ENCODE results near the gene IL1RAPL2. TPM values are rescaled to one million over a fixed set of nuclear protein-coding genes. Genes with fewer than 3 reads are reported as not detected.

IL1RAPL2 gene
- total RNA-seq, 4 donors from 2014 or later, result not detected

GRCh38 chrX:105241056-105241455, 675.1 kb downstream of the IL1RAPL2 start:
- 80 to 88% methylated on average over 2 of the region's 2 CpGs for WGBS, 2 donors
- H3K4me3 ChIP-seq (replicated peaks in 1 of 3), result no peak overlapping the region
- no peaks in the 10 kb centered on the region for H3K9me3 ChIP-seq
- no peaks in the 10 kb centered on the region for H3K36me3 ChIP-seq
- H3K27me3 ChIP-seq, result no peaks in the 10 kb centered on the region
- intact Hi-C loops (cut with DNase I), result no loop called here
- no peak overlapping the region for H3K27ac ChIP-seq
- TF ChIP-seq POLR2A (IDR thresholded peaks at IDR 0.05) (no peak), CTCF (IDR thresholded peaks at IDR 0.05) (no peak)
- no peak for DNase-seq
- no peaks in the 10 kb centered on the region for H3K4me1 ChIP-seq

- Histone ChIP-seq H3K27me3 (no peaks in the 10 kb centered on the region), H3K27ac (no peak overlapping the region), H3K4me3 (replicated peaks in 1 of 3) (no peak overlapping the region), H3K9me3 (no peaks in the 10 kb centered on the region), H3K4me1 (no peaks in the 10 kb centered on the region), H3K36me3 (no peaks in the 10 kb centered on the region)
- TF ChIP-seq POLR2A (IDR thresholded peaks at IDR 0.05) (no peak), CTCF (IDR thresholded peaks at IDR 0.05) (no peak)
- intact Hi-C loops (cut with DNase I), result no loop called here
- 79 to 100% methylated on average over 2 to 3 of the region's 8 CpGs for WGBS, 2 donors
- no peak for DNase-seq
Measured at GRCh38 chrX:105260291-105261043, 694.5 kb downstream of the IL1RAPL2 start.

- no peak for DNase-seq
- Histone ChIP-seq H3K36me3 (no peaks in the 10 kb centered on the region), H3K9me3 (no peaks in the 10 kb centered on the region), H3K4me3 (replicated peaks in 1 of 3) (no peak overlapping the region), H3K27me3 (no peaks in the 10 kb centered on the region), H3K4me1 (no peaks in the 10 kb centered on the region), H3K27ac (no peak overlapping the region)
- TF ChIP-seq POLR2A (IDR thresholded peaks at IDR 0.05) (no peak), CTCF (IDR thresholded peaks at IDR 0.05) (no peak)
- intact Hi-C loops (cut with DNase I), result no loop called here
- 93 to 100% methylated on average over 2 of the region's 2 CpGs for WGBS, 2 donors
Measured at GRCh38 chrX:105263171-105263570, 697.2 kb downstream of the IL1RAPL2 start.

- H3K27ac ChIP-seq, result no peak overlapping the region
- no peak overlapping the region for H3K4me3 ChIP-seq (replicated peaks in 1 of 3)
- intact Hi-C loops (cut with DNase I), result no loop called here
- 91 to 100% methylated on average over 1 of the region's 1 CpG for WGBS, 2 donors
- no peak for DNase-seq
- TF ChIP-seq POLR2A (IDR thresholded peaks at IDR 0.05) (no peak), CTCF (IDR thresholded peaks at IDR 0.05) (no peak)
- no peaks in the 10 kb centered on the region for H3K4me1 ChIP-seq
- H3K36me3 ChIP-seq, result no peaks in the 10 kb centered on the region
- no peaks in the 10 kb centered on the region for H3K9me3 ChIP-seq
- H3K27me3 ChIP-seq, result no peaks in the 10 kb centered on the region
Measured at GRCh38 chrX:105263801-105264200, 697.8 kb downstream of the IL1RAPL2 start.

- Histone ChIP-seq H3K27ac (no peak overlapping the region), H3K4me3 (replicated peaks in 1 of 3) (no peak overlapping the region), H3K9me3 (no peaks in the 10 kb centered on the region), H3K27me3 (no peaks in the 10 kb centered on the region), H3K4me1 (no peaks in the 10 kb centered on the region), H3K36me3 (no peaks in the 10 kb centered on the region)
- TF ChIP-seq CTCF (IDR thresholded peaks at IDR 0.05) (no peak), POLR2A (IDR thresholded peaks at IDR 0.05) (no peak)
- WGBS, 2 donors, result 75 to 77% methylated on average over 3 of the region's 3 CpGs
- intact Hi-C loops (cut with DNase I), result no loop called here
- DNase-seq, result no peak
Measured at GRCh38 chrX:105265093-105265492, 699.1 kb downstream of the IL1RAPL2 start.

Measured in thyroid gland (tissue), 4 donors.